WTC11 (cell line): ENCODE results near the gene CELF1. TPM values are rescaled to one million over a fixed set of nuclear protein-coding genes. Genes with fewer than 3 reads are reported as not detected.

Experiments used
- CREM ChIP-seq: sonication (generic); formaldehyde crosslinking; IDR thresholded peaks from 2 replicates; pipeline ENCODE4 v1.8.1; 2022; ENCODE audit warnings: mild to moderate bottlenecking, missing genetic modification reagents, moderate library complexity
- ELF4 ChIP-seq: sonication (generic); formaldehyde crosslinking; IDR thresholded peaks from 2 replicates; pipeline ENCODE4 v1.8.1; 2022; ENCODE audit warnings: low read depth, mild to moderate bottlenecking, moderate library complexity, missing genetic modification reagents
- FOXJ3 ChIP-seq: sonication (generic); formaldehyde crosslinking; IDR thresholded peaks from 2 replicates; pipeline ENCODE4 v1.9.0; 2021; ENCODE audit warnings: missing genetic modification reagents, mild to moderate bottlenecking, borderline replicate concordance
- GRHL2 ChIP-seq: fragments of 250-450 bp; sonication (Bioruptor Pico); IDR thresholded peaks from 2 replicates; pipeline ENCODE4 v1.8.0; 2022; ENCODE audit warnings: mild to moderate bottlenecking, moderate library complexity; ENCODE audit not compliant: insufficient replicate concordance, severe bottlenecking
- GTF2I ChIP-seq: fragments of 250-450 bp; sonication (Bioruptor Pico); conservative IDR thresholded peaks from 2 replicates; pipeline ENCODE4 v1.4.0; 2021; ENCODE audit warnings: mild to moderate bottlenecking
- SMAD3 ChIP-seq: sonication (generic); formaldehyde crosslinking; IDR thresholded peaks from 2 replicates; pipeline ENCODE4 v1.8.0; 2022; ENCODE audit warnings: missing genetic modification reagents, mild to moderate bottlenecking, borderline replicate concordance
- TP53 ChIP-seq: sonication (generic); formaldehyde crosslinking; IDR thresholded peaks from 2 replicates; pipeline ENCODE4 v1.8.1; 2023; ENCODE audit warnings: mild to moderate bottlenecking, missing genetic modification reagents
- ZNF423 ChIP-seq: fragments of 250-450 bp; sonication (Bioruptor Pico); IDR thresholded peaks from 2 replicates; pipeline ENCODE4 v2.1.2; 2022; ENCODE audit warnings: mild to moderate bottlenecking, moderate library complexity
- total RNA-seq: library from RNA; stranded (reverse); gene quantifications from 3 replicates; pipeline ENCODE4 v1.2.3, GENCODE V29; 2021
- TF ChIP-seq, protein P1 (sequence below): fragments of 250-450 bp; sonication (Bioruptor Pico); IDR thresholded peaks from 2 replicates; pipeline ENCODE4 v1.9.0; 2021; ENCODE audit warnings: mild to moderate bottlenecking
- TF ChIP-seq, protein P2 (sequence below): fragments of 250-450 bp; sonication (Bioruptor Pico); IDR thresholded peaks from 2 replicates; pipeline ENCODE4 v2.1.2; 2022; ENCODE audit warnings: mild to moderate bottlenecking, moderate library complexity
- TF ChIP-seq, protein P3 (sequence below): sonication (generic); formaldehyde crosslinking; IDR thresholded peaks from 2 replicates; pipeline ENCODE4 v1.8.0; 2023; ENCODE audit warnings: missing genetic modification reagents, mild to moderate bottlenecking, borderline replicate concordance
- TF ChIP-seq, protein P4 (sequence below): sonication (generic); formaldehyde crosslinking; IDR thresholded peaks from 2 replicates; pipeline ENCODE4 v1.8.0; 2023; ENCODE audit warnings: missing genetic modification reagents
- TF ChIP-seq, protein P5 (sequence below): fragments of 250-450 bp; sonication (Bioruptor Pico); conservative IDR thresholded peaks from 2 replicates; pipeline ENCODE4 v1.9.0; 2021; ENCODE audit warnings: mild to moderate bottlenecking
- TF ChIP-seq, protein P6 (sequence below): sonication (generic); formaldehyde crosslinking; IDR thresholded peaks from 2 replicates; pipeline ENCODE4 v1.8.0; 2022; ENCODE audit warnings: mild to moderate bottlenecking, missing genetic modification reagents
- TF ChIP-seq, protein P7 (sequence below): sonication (generic); formaldehyde crosslinking; IDR thresholded peaks from 2 replicates; pipeline ENCODE4 v1.8.0; 2023; ENCODE audit warnings: mild to moderate bottlenecking, missing genetic modification reagents

The CELF1 gene
- total RNA-seq, 1 experiment from 2014 or later: 177 TPM

DNA sequence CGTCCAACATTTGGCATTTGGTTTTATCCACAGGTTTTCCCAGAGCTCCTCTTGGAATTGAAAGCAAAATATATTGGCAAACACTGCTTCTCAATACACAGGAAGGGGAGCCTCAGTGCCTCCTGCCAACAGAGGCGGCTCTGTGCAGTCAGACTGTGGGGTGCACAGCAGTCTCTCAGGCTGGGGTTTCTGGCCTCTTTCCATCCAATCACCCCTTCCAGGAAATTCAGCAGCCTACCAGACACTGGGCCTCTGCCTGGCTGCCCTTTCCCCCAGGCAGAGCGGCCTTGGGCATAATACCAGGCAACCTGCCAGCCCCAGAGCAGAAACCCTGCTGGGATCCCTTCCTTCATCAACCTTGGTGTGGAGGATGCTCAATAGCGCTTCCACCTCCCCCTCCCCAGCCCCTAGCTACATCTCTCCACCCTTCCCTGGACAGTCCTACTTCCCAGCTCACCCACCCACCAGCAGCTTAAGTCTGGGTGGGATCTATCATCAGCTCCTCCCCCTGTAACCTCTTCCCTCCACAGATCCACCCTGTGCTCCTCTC lies 86.2 kb downstream of the CELF1 start (continued):
- TF ChIP-seq, protein P1, sequence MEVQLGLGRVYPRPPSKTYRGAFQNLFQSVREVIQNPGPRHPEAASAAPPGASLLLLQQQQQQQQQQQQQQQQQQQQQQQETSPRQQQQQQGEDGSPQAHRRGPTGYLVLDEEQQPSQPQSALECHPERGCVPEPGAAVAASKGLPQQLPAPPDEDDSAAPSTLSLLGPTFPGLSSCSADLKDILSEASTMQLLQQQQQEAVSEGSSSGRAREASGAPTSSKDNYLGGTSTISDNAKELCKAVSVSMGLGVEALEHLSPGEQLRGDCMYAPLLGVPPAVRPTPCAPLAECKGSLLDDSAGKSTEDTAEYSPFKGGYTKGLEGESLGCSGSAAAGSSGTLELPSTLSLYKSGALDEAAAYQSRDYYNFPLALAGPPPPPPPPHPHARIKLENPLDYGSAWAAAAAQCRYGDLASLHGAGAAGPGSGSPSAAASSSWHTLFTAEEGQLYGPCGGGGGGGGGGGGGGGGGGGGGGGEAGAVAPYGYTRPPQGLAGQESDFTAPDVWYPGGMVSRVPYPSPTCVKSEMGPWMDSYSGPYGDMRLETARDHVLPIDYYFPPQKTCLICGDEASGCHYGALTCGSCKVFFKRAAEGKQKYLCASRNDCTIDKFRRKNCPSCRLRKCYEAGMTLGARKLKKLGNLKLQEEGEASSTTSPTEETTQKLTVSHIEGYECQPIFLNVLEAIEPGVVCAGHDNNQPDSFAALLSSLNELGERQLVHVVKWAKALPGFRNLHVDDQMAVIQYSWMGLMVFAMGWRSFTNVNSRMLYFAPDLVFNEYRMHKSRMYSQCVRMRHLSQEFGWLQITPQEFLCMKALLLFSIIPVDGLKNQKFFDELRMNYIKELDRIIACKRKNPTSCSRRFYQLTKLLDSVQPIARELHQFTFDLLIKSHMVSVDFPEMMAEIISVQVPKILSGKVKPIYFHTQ (CRISPR knock-in tag): no peak
- no peak for TF ChIP-seq ZNF423 (CRISPR knock-in tag)
- TF ChIP-seq, protein P2, sequence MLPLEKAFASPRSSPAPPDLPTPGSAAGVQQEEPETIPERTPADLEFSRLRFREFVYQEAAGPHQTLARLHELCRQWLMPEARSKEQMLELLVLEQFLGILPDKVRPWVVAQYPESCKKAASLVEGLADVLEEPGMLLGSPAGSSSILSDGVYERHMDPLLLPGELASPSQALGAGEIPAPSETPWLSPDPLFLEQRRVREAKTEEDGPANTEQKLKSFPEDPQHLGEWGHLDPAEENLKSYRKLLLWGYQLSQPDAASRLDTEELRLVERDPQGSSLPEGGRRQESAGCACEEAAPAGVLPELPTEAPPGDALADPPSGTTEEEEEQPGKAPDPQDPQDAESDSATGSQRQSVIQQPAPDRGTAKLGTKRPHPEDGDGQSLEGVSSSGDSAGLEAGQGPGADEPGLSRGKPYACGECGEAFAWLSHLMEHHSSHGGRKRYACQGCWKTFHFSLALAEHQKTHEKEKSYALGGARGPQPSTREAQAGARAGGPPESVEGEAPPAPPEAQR (CRISPR knock-in tag): no peak
- no peak for TF ChIP-seq GTF2I (CRISPR knock-in tag)
- no peak for TF ChIP-seq TP53 (CRISPR knock-in tag)
- TF ChIP-seq FOXJ3 (CRISPR knock-in tag): no peak
- TF ChIP-seq, protein P3, sequence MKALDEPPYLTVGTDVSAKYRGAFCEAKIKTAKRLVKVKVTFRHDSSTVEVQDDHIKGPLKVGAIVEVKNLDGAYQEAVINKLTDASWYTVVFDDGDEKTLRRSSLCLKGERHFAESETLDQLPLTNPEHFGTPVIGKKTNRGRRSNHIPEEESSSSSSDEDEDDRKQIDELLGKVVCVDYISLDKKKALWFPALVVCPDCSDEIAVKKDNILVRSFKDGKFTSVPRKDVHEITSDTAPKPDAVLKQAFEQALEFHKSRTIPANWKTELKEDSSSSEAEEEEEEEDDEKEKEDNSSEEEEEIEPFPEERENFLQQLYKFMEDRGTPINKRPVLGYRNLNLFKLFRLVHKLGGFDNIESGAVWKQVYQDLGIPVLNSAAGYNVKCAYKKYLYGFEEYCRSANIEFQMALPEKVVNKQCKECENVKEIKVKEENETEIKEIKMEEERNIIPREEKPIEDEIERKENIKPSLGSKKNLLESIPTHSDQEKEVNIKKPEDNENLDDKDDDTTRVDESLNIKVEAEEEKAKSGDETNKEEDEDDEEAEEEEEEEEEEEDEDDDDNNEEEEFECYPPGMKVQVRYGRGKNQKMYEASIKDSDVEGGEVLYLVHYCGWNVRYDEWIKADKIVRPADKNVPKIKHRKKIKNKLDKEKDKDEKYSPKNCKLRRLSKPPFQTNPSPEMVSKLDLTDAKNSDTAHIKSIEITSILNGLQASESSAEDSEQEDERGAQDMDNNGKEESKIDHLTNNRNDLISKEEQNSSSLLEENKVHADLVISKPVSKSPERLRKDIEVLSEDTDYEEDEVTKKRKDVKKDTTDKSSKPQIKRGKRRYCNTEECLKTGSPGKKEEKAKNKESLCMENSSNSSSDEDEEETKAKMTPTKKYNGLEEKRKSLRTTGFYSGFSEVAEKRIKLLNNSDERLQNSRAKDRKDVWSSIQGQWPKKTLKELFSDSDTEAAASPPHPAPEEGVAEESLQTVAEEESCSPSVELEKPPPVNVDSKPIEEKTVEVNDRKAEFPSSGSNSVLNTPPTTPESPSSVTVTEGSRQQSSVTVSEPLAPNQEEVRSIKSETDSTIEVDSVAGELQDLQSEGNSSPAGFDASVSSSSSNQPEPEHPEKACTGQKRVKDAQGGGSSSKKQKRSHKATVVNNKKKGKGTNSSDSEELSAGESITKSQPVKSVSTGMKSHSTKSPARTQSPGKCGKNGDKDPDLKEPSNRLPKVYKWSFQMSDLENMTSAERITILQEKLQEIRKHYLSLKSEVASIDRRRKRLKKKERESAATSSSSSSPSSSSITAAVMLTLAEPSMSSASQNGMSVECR (CRISPR knock-in tag): no peak
- TF ChIP-seq ELF4 (CRISPR knock-in tag): no peak
- no peak for TF ChIP-seq SMAD3 (CRISPR knock-in tag)
- TF ChIP-seq GRHL2 (CRISPR knock-in tag): no peak
- TF ChIP-seq, protein P4, sequence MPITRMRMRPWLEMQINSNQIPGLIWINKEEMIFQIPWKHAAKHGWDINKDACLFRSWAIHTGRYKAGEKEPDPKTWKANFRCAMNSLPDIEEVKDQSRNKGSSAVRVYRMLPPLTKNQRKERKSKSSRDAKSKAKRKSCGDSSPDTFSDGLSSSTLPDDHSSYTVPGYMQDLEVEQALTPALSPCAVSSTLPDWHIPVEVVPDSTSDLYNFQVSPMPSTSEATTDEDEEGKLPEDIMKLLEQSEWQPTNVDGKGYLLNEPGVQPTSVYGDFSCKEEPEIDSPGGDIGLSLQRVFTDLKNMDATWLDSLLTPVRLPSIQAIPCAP (CRISPR knock-in tag): no peak
- TF ChIP-seq, protein P5, sequence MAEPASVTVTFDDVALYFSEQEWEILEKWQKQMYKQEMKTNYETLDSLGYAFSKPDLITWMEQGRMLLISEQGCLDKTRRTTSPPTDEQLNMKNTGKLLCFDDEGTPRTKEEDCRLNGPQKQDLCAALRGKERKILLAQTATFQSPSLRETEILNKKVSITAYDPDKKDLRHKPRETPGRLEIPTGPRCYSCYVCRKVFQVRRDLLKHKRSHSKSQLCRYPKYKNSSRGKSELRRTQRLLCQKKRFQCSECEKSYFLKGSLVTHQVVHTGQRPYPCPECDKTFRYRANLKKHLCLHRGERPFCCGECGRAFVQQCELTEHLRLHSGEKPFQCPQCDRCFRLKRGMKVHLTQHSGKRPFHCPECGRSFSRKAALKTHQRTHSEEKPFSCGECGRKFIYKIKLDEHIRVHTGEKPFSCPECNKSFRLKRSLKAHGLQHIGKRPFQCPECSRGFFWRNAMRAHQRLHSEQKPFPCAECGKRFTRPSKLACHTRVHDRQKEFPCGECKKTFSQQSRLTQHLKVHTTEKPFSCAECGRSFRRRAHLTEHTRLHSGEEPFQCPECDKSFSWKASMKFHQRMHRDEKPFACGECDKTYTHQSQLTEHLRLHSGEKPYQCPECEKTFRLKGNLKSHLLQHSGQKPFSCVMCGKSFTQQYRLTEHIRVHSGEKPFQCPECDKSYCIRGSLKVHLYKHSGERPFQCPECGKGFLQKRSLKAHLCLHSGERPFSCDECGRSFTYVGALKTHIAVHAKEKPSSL (CRISPR knock-in tag): no peak
- TF ChIP-seq, protein P6, sequence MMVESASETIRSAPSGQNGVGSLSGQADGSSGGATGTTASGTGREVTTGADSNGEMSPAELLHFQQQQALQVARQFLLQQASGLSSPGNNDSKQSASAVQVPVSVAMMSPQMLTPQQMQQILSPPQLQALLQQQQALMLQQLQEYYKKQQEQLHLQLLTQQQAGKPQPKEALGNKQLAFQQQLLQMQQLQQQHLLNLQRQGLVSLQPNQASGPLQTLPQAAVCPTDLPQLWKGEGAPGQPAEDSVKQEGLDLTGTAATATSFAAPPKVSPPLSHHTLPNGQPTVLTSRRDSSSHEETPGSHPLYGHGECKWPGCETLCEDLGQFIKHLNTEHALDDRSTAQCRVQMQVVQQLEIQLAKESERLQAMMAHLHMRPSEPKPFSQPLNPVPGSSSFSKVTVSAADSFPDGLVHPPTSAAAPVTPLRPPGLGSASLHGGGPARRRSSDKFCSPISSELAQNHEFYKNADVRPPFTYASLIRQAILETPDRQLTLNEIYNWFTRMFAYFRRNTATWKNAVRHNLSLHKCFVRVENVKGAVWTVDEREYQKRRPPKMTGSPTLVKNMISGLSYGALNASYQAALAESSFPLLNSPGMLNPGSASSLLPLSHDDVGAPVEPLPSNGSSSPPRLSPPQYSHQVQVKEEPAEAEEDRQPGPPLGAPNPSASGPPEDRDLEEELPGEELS (CRISPR knock-in tag): no peak
- TF ChIP-seq, protein P7, sequence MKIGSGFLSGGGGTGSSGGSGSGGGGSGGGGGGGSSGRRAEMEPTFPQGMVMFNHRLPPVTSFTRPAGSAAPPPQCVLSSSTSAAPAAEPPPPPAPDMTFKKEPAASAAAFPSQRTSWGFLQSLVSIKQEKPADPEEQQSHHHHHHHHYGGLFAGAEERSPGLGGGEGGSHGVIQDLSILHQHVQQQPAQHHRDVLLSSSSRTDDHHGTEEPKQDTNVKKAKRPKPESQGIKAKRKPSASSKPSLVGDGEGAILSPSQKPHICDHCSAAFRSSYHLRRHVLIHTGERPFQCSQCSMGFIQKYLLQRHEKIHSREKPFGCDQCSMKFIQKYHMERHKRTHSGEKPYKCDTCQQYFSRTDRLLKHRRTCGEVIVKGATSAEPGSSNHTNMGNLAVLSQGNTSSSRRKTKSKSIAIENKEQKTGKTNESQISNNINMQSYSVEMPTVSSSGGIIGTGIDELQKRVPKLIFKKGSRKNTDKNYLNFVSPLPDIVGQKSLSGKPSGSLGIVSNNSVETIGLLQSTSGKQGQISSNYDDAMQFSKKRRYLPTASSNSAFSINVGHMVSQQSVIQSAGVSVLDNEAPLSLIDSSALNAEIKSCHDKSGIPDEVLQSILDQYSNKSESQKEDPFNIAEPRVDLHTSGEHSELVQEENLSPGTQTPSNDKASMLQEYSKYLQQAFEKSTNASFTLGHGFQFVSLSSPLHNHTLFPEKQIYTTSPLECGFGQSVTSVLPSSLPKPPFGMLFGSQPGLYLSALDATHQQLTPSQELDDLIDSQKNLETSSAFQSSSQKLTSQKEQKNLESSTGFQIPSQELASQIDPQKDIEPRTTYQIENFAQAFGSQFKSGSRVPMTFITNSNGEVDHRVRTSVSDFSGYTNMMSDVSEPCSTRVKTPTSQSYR (CRISPR knock-in tag): no peak
- no peak for TF ChIP-seq CREM (CRISPR knock-in tag)
